ENCODE measurements around the gene MB.

DNA sequence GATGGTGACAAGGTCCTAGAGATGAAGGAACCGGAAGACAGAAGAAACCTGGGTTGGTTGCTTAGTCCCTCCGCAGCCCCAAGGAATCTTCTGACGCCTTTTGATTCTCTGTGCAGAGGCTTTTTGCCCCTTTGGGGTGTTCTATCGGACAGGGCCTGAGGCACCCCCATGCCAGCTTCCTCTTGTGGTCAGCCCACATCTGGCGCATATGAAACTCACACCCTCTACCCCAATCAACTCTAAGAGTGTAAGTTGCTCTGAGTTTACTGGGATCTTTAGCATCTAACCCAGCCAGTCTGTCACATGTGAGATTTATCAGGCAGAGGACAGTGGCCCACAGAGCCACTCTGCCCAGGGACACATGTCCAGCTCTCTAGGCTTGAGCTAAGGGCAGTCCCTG is 59.1 kb downstream of the MB start:
- TF ChIP-seq CTCF (IDR thresholded peaks at IDR 0.05), result no peak
- no peak for TF ChIP-seq POLR2A (IDR thresholded peaks at IDR 0.05)

Data from lower leg skin (tissue), 3 donors.